GM21576 (cell line): ENCODE data around the gene EEFSEC.

Experiments
- ATAC-seq: cut with Tn5 transposase; IDR thresholded peaks from one replicate; pipeline ENCODE4 v1.9.1; 2021; ENCODE audit warnings: mild to moderate bottlenecking, moderate library complexity; ENCODE audit not compliant: unreplicated experiment

The EEFSEC gene

GRCh38 chr3:128382221-128382807 is 229.0 kb downstream of the EEFSEC start:
- ATAC-seq: no peak

- no peak for ATAC-seq
Observed at GRCh38 chr3:128383316-128384235, 230.3 kb downstream of the EEFSEC start.

GRCh38 chr3:128385080-128385832 is 232.0 kb downstream of the EEFSEC start:
- no peak for ATAC-seq

GRCh38 chr3:128388932-128389331 is 235.7 kb downstream of the EEFSEC start:
- ATAC-seq: no peak

- ATAC-seq: no peak
Observed at GRCh38 chr3:128390867-128391266, 237.6 kb downstream of the EEFSEC start.

GRCh38 chr3:128392021-128392420 is 238.7 kb downstream of the EEFSEC start:
- ATAC-seq: no peak

GRCh38 chr3:128392818-128393544 is 239.7 kb downstream of the EEFSEC start:
- ATAC-seq: no peak

GRCh38 chr3:128394033-128394432 is 240.8 kb downstream of the EEFSEC start:
- ATAC-seq: no peak

- ATAC-seq: no peak
Observed at GRCh38 chr3:128395046-128395445, 241.8 kb downstream of the EEFSEC start.

GRCh38 chr3:128395500-128396162 is 242.3 kb downstream of the EEFSEC start:
- ATAC-seq: no peak

GRCh38 chr3:128397484-128397883 is 244.2 kb downstream of the EEFSEC start:
- ATAC-seq: no peak

GRCh38 chr3:128398586-128398985 is 245.3 kb downstream of the EEFSEC start:
- no peak for ATAC-seq

- ATAC-seq: no peak
Observed at GRCh38 chr3:128399221-128399915, 246.1 kb downstream of the EEFSEC start.

GRCh38 chr3:128400671-128401070 is 247.4 kb downstream of the EEFSEC start:
- ATAC-seq: no peak

- no peak for ATAC-seq
Observed at GRCh38 chr3:128402319-128402718, 249.0 kb downstream of the EEFSEC start.

- no peak for ATAC-seq
Observed at GRCh38 chr3:128402998-128403397, 249.7 kb downstream of the EEFSEC start.

GRCh38 chr3:128404276-128405068 is 251.2 kb downstream of the EEFSEC start:
- no peak for ATAC-seq

GRCh38 chr3:128405554-128406277 is 252.4 kb downstream of the EEFSEC start:
- no peak for ATAC-seq
